Lung (tissue), 12 donors: ENCODE data around the gene UIMC1. TPM values are rescaled to one million over a fixed set of nuclear protein-coding genes. Genes with fewer than 3 reads are reported as not detected.

Experiments used
- ATAC-seq: fragments of 200-7000 bp; cut with Tn5 transposase; one replicate; pipeline ENCODE4 v1.9.1; 2020; ENCODE audit warnings: moderate number of reproducible peaks; ENCODE audit not compliant: insufficient read depth, low FRiP score
- DNase-seq, 3 donors: peaks; one replicate each; pipeline ENCODE4 v3.0.0-alpha.2; 2013 to 2017
- H3K27ac ChIP-seq, 2 donors: one replicate each; pipeline ENCODE4 v1.5.1; 2013; ENCODE audit warnings: mild to moderate bottlenecking in 2 of 2, moderate library complexity in 2 of 2, control low read depth in 1 of 2, inconsistent platforms in 1 of 2, low read depth in 1 of 2, low read length in 1 of 2
- H3K27me3 ChIP-seq, 3 donors: one replicate each; pipeline ENCODE4 v1.5.1; 2013; ENCODE audit warnings: low read length in 2 of 3; ENCODE audit not compliant: control insufficient read depth in 3 of 3, insufficient read depth in 3 of 3
- H3K36me3 ChIP-seq, 4 donors: one replicate each; pipeline ENCODE4 v1.5.1; 2013; ENCODE audit warnings: low read length in 4 of 4, mild to moderate bottlenecking in 1 of 4, moderate library complexity in 1 of 4; ENCODE audit not compliant: control insufficient read depth in 4 of 4, insufficient read depth in 4 of 4
- H3K4me1 ChIP-seq, 5 donors: one replicate each; pipeline ENCODE4 v1.5.1; 2013; ENCODE audit warnings: low read length in 5 of 5, mild to moderate bottlenecking in 2 of 5, moderate library complexity in 1 of 5; ENCODE audit not compliant: control insufficient read depth in 5 of 5, insufficient read depth in 5 of 5
- H3K4me3 ChIP-seq: one replicate; pipeline ENCODE4 v1.5.1; 2013; ENCODE audit warnings: mild to moderate bottlenecking, control low read depth, moderate library complexity
- H3K9ac ChIP-seq, 2 donors: one replicate each; pipeline ENCODE4 v1.5.1; 2013; ENCODE audit warnings: low read length in 2 of 2, control low read depth in 1 of 2; ENCODE audit not compliant: insufficient read depth in 1 of 2
- H3K9me3 ChIP-seq, 4 donors: one replicate each; pipeline ENCODE4 v1.5.1; 2013; ENCODE audit warnings: low read length in 3 of 4, mild to moderate bottlenecking in 1 of 4, moderate library complexity in 1 of 4; ENCODE audit not compliant: control insufficient read depth in 4 of 4, insufficient read depth in 3 of 4
- WGBS, 2 donors: extraction: QIAGEN DNeasy Blood & Tissue Kit; methylation state at CpG; one replicate each; pipeline ENCODE4 v1.1.7; 2013; 5-methylcytosine and 5-hydroxymethylcytosine counted together
- polyA plus RNA-seq, 2 donors: library from polyadenylated mRNA; stranded (reverse); fragments of 200-250 nt; gene quantifications; one replicate each; pipeline ENCODE4 v1.2.1, GENCODE V29; 2013
- total RNA-seq, 2 donors: library from RNA; depleted of rRNA in 1 of 2; stranded (reverse); fragments of >200 nt in 1 of 2; gene quantifications; one replicate each; pipeline ENCODE4 v1.2.1, GENCODE V29; 2014 to 2021
- TF ChIP-seq, protein P1 (sequence below): IDR thresholded peaks from 2 replicates; pipeline ENCODE4 v1.5.1; 2012; ENCODE audit warnings: mild to moderate bottlenecking; ENCODE audit errors: control extremely low read depth, extremely low read depth
- donor health status: control.
- donor health status: control.
- donor health status: Bipolar disorder and iron deficiency.
- donor health status: healthy.
- donor health status: DM: yes; HTN: yes; CAD: no.

The UIMC1 gene
- total and polyA plus RNA-seq, 4 donors: 21.6 to 50.8 (median 27.9) TPM

GRCh38 chr5:177044641-177045040, 38.1 kb upstream of the UIMC1 start:
- Histone ChIP-seq H3K36me3 (peaks cover 20 to 29% (median 25%) of the 10 kb centered on the region in 4 donors), H3K9ac (no peak overlapping the region), H3K4me1 (no peaks in the 10 kb centered on the region), H3K9me3 (no peaks in the 10 kb centered on the region), H3K27me3 (no peaks in the 10 kb centered on the region), H3K4me3 (no peak overlapping the region), H3K27ac (peak overlapping the region in 1 of 2 donors; percentile 42)
- 92% methylated on average over 1 of the region's 1 CpG for WGBS, 2 donors
- ATAC-seq: no peak
- no peak for DNase-seq
- TF ChIP-seq, protein P1, sequence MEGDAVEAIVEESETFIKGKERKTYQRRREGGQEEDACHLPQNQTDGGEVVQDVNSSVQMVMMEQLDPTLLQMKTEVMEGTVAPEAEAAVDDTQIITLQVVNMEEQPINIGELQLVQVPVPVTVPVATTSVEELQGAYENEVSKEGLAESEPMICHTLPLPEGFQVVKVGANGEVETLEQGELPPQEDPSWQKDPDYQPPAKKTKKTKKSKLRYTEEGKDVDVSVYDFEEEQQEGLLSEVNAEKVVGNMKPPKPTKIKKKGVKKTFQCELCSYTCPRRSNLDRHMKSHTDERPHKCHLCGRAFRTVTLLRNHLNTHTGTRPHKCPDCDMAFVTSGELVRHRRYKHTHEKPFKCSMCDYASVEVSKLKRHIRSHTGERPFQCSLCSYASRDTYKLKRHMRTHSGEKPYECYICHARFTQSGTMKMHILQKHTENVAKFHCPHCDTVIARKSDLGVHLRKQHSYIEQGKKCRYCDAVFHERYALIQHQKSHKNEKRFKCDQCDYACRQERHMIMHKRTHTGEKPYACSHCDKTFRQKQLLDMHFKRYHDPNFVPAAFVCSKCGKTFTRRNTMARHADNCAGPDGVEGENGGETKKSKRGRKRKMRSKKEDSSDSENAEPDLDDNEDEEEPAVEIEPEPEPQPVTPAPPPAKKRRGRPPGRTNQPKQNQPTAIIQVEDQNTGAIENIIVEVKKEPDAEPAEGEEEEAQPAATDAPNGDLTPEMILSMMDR: no peak

DNA sequence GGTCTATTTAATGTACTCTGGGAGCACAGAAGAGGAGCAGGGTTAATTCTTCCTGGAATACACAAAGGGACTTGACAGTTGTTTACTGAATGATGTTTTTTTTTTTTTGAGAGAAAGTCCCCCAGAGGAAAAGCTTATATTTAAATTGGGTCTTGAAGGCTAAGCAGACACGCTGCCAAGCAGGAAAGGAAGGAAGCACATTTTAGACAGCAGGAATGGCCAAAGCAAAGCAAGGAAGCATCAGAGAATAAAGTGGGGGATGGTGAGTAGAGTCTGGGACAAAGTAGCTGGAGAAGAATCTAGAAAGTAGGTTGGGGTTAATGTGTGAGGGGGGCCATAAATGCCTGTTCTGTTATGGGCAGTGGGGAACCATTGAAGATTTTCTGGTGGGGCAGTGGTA, 37.4 kb upstream of the UIMC1 start:
- TF ChIP-seq, protein P1: no peak
- Histone ChIP-seq H3K36me3 (peaks cover 17 to 26% (median 20%) of the 10 kb centered on the region in 4 donors), H3K27me3 (no peaks in the 10 kb centered on the region), H3K4me3 (no peak overlapping the region), H3K9me3 (no peaks in the 10 kb centered on the region), H3K4me1 (no peaks in the 10 kb centered on the region), H3K9ac (no peak overlapping the region), H3K27ac (peak overlapping the region in 1 of 2 donors; percentile 42)
- 62 to 80% methylated on average over 1 of the region's 1 CpG for WGBS, 2 donors
- DNase-seq (peak in 1 of 3 donors; percentile 30), ATAC-seq (no peak)

GRCh38 chr5:177043114-177043513, 36.5 kb upstream of the UIMC1 start:
- ATAC-seq: no peak
- no peak for DNase-seq
- peaks cover 17 to 28% (median 19%) of the 10 kb centered on the region in 4 donors for H3K36me3 ChIP-seq
- TF ChIP-seq, protein P1: no peak
- H3K9me3 ChIP-seq: no peaks in the 10 kb centered on the region
- H3K9ac ChIP-seq: no peak overlapping the region
- H3K27ac ChIP-seq: no peak overlapping the region
- H3K4me1 ChIP-seq: no peaks in the 10 kb centered on the region
- no peak overlapping the region for H3K4me3 ChIP-seq
- no peaks in the 10 kb centered on the region for H3K27me3 ChIP-seq
- 97% methylated on average over 6 of the region's 6 CpGs for WGBS, 2 donors

- TF ChIP-seq, protein P1: no peak
- no peaks in the 10 kb centered on the region for H3K9me3 ChIP-seq
- no peak overlapping the region for H3K4me3 ChIP-seq
- H3K4me1 ChIP-seq: no peaks in the 10 kb centered on the region
- no peak overlapping the region for H3K9ac ChIP-seq
- H3K36me3 ChIP-seq: peaks cover 17 to 25% (median 20%) of the 10 kb centered on the region in 4 donors
- H3K27ac ChIP-seq: no peak overlapping the region
- ATAC-seq (no peak), DNase-seq (no peak)
- no peaks in the 10 kb centered on the region for H3K27me3 ChIP-seq
- WGBS, 2 donors: 95 to 99% methylated on average over 2 of the region's 2 CpGs
Measured at GRCh38 chr5:177041936-177042335, 35.4 kb upstream of the UIMC1 start.
